22Rv1 (cell line): ENCODE data around the gene JMJD1C.
"Not testable (repeated sequence)": the region's sequence is repeated elsewhere in the genome, so short reads cannot be mapped to it uniquely, and the experiment has no call there.

Experiments used
- H3K27ac ChIP-seq: fragments of 450-650 bp; 2 replicates; pipeline ENCODE4 v1.5.1; 2017
- ZFX ChIP-seq: fragments of 450-650 bp; IDR thresholded peaks from 2 replicates; pipeline ENCODE4 v1.6.1; 2017; ENCODE audit warnings: antibody characterized with exemption, borderline replicate concordance
- TF ChIP-seq, protein P1 (sequence below): fragments of 450-650 bp; IDR thresholded peaks from 2 replicates; pipeline ENCODE4 v1.5.1; 2017; ENCODE audit warnings: mild to moderate bottlenecking

JMJD1C gene

DNA sequence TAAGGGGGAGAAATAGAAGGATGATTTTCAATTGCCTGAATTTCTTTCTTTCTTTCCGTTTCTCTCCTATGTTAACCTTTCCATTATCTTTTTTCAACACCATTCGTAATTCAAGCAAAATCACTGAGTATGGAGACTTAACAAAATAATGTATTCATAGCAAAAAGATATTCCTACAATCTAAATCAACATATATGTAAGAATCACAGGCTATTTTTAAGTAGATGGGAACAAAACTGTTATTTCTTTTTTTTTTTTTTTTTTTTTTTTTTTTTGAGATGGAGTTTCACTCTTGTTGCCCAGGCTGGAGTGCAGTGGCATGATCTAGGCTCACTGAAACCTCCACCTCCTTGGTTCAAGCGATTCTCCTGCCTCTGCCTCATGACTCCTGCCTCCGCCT, 27.2 kb upstream of the JMJD1C start:
- H3K27ac ChIP-seq: no peak overlapping the region
- no peak for TF ChIP-seq ZFX
- TF ChIP-seq, protein P1, sequence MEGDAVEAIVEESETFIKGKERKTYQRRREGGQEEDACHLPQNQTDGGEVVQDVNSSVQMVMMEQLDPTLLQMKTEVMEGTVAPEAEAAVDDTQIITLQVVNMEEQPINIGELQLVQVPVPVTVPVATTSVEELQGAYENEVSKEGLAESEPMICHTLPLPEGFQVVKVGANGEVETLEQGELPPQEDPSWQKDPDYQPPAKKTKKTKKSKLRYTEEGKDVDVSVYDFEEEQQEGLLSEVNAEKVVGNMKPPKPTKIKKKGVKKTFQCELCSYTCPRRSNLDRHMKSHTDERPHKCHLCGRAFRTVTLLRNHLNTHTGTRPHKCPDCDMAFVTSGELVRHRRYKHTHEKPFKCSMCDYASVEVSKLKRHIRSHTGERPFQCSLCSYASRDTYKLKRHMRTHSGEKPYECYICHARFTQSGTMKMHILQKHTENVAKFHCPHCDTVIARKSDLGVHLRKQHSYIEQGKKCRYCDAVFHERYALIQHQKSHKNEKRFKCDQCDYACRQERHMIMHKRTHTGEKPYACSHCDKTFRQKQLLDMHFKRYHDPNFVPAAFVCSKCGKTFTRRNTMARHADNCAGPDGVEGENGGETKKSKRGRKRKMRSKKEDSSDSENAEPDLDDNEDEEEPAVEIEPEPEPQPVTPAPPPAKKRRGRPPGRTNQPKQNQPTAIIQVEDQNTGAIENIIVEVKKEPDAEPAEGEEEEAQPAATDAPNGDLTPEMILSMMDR: no peak

DNA sequence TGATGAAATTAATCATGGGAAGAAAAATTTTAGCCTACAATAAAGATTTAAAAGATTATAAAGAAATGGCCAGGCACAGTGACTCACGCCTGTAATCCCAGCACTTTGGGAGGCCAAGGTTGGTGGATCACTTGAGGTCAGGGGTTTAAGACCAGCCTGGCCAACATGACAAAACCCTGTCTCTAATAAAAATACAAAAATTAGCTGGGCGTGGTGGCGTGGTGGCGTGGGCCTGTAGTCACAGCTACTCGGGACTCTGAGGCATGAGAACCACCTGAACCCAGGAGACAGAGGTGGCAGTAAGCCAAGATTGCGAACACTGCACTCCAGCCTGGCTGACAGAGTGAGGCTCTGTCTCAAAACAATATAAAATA, 26.5 kb upstream of the JMJD1C start:
- H3K27ac ChIP-seq: not testable (repeated sequence)

DNA sequence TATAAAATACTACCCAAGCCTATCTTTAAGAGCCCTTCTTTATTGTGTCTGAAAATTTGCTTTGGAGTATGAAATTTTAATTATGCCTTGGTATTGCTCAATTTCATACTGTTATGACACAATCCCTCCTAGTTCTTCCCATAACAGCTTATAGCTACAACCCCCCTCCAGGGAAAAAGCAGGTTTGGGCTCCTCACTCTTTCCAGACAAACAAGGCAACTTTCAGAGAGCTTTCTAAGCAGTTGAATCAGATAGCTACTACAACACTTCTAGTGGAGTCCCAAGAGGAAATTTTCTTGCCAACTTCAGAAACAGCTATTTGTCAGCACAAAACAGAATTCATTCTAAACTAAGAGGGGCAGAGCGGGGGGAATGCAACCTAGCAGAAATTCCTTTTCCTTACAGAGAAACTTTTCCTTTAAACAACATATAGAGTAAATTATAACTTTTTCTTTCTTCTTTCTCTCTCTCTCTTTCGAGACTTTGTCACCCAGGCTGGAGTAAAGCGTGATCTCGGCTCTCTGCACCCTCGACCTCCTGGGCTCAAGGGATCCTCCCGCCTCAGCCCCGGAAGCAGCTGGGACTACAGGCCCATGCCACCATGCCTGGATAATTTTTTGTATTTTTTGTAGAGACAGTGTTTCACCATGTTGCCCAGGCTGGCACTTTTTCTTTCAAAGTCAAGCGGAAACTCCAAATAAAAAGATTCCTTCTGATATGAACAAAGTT, 26.0 kb upstream of the JMJD1C start:
- H3K27ac ChIP-seq: no peak overlapping the region
- TF ChIP-seq, protein P1: no peak
- TF ChIP-seq ZFX: no peak

DNA sequence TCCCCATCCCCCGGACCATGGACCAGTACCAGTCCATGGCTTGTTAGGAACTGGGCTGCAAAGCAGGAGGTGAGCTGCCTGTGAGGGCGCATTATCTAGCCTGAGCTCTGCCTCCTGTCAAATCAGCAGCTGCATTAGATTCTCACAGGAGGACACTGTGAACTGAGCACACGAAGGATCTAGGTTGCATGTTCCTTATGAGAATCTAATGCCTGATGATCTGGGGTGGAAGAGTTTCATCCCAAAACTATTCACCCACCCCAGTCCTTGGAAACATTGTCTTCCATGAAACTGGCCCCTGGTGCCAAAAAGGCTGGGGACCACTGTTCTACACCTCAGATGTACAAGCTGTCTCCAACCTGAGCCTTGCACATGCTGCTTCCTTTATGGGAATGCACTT, 24.1 kb upstream of the JMJD1C start:
- no peak for TF ChIP-seq ZFX
- TF ChIP-seq, protein P1: no peak

DNA sequence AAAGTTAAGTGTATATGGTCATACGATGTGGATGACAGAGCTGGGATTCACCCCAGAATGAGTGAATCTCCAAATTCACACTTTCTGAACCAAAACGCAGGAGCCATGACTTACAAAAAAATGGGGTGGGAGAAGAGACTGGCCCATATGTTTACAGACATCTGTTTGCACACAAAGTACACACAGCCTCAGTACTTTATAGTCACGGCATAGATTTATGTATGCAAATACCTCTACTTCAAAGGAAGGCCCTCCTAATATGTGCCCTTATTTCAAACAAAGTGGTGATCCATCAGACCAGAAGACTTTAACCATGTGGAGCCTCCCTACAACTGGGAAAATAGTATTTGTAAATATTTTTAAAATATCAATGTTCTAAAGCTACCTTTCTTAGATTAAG, 22.2 kb upstream of the JMJD1C start:
- TF ChIP-seq, protein P1: no peak
- TF ChIP-seq ZFX: no peak
- H3K27ac ChIP-seq: no peak overlapping the region; the same call in 1 of the 2 replicates

More for the DNA sequence above, 24.1 kb upstream of the JMJD1C start:
- H3K27ac ChIP-seq: no peak overlapping the region

DNA sequence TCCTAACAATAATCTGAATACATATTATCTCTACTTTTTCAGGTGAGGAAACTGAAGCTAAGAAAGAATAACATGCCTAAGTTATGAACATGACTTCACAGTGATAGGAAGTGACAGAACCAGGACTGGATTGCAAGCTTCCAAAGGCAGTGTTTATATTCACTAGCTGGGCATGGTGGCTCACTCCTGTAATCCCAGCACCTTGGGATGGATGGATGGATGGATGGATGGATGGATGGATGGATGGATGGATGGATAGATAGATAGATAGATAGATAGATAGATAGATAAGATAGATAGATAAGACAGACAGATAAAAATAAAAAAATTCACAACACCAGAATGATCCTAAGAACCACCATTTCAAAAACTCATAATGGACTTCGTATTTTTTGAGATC, 18.2 kb upstream of the JMJD1C start:
- no peak overlapping the region for H3K27ac ChIP-seq
- TF ChIP-seq, protein P1: no peak

DNA sequence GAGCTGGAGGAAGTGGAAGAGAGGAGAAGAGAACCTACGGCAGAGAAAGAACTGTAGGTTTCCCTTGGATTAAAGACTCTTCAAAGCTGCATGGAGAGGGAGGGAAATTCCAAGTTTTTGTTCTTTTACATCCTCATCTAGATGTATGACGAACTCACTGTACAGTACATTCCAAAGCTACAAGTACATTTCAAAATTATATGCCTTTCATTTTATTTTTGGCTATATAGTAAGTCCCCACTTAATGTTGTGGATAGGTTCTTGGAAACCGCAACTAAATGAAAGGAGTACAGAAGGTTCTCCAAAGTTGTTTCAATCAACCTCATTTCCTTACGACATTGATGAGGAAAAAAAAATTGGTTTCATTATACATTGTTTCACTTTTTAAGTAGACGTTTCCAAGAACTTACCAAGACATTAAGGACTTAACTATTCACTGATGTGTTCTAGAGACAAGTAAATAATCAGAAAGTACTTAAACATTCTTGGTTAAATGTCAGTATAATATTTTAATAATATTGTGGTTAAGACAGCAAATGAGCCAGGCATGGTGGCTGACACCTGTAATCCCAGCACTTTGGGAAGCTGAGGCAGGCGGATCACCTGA, 16.1 kb upstream of the JMJD1C start:
- TF ChIP-seq, protein P1: no peak
- no peak for TF ChIP-seq ZFX
- no peak overlapping the region for H3K27ac ChIP-seq
